ENCODE measurements around the gene RNF115.

The RNF115 gene

GRCh38 chr1:145716641-145717345 lies 107.1 kb downstream of the RNF115 start:
- H3K27me3 ChIP-seq (replicated peaks in 2 of 5; ENCODE audit: control insufficient read depth in 4 of 5, insufficient read depth in 5 of 5, low read length in 4 of 5) = peaks cover 0 to 24% (median 4%) of the 10 kb centered on the region in 5 experiments
- peaks cover 0 to 9% (median 9%) of the 10 kb centered on the region in 4 experiments for H3K4me1 ChIP-seq (ENCODE audit: control extremely low read depth in 1 of 4, control insufficient read depth in 4 of 4, insufficient read depth in 4 of 4, low read length in 3 of 4)
- no peaks in the 10 kb centered on the region for H3K36me3 ChIP-seq (ENCODE audit: control insufficient read depth in 4 of 4, insufficient read depth in 4 of 4, low read length in 3 of 4)
- CTCF ChIA-PET = interaction anchor here (1.1 kb wide), 1 partner anchor 22 kb away, joined by 3 read pairs; no protein-coding TSS in a partner anchor
- no peaks in the 10 kb centered on the region for H3K9me3 ChIP-seq (ENCODE audit: control extremely low read depth in 1 of 5, control insufficient read depth in 4 of 5, insufficient read depth in 2 of 5, low read depth in 1 of 5, low read length in 4 of 5)
- POLR2A ChIA-PET = no interaction called here
- WGBS (ENCODE audit: insufficient coverage) = 96% methylated on average over 10 of the region's 10 CpGs
- no peak for DNase-seq
- no peak overlapping the region for H3K4me3 ChIP-seq (ENCODE audit: control insufficient read depth in 1 of 7, extremely low read depth in 1 of 7, insufficient read depth in 4 of 7, low read depth in 2 of 7, low read length in 6 of 7)
- H3K27ac ChIP-seq (ENCODE audit: insufficient read depth in 1 of 2, low read depth in 1 of 2, low read length in 2 of 2, poor library complexity in 1 of 2, severe bottlenecking in 2 of 2) = no peak overlapping the region

DNA sequence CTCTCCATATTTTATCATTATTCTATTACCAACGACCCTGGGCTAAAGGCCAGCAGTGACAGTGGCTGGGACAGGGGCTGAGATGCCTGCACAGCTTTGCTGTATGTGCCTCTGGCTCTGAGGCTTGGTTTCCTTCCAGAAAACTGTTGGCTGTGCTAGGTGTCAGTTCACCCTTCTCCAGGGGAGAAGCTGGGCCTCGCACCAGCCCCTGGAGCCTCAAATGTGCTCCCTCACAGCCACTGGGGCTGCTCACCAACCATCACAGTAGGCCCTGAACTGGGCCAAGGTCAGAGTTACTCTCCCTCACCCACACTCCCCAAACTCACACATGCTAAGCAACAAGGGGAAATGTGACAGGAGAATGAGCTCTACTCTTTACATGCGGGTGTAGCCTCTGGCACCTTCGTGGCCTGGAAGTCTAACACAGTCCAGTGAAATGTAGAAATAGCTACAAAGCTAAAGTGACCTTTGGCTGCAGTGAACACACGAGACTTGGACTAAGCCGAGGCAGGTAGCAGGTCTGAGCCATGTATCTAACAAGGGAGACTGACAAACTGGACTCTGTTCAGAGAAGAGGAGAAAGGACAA lies 109.3 kb downstream of the RNF115 start:
- H3K36me3 ChIP-seq (ENCODE audit: control insufficient read depth in 4 of 4, insufficient read depth in 4 of 4, low read length in 3 of 4) = no peaks in the 10 kb centered on the region
- POLR2A ChIA-PET = no interaction called here
- CTCF ChIA-PET = interaction anchor here (1.2 kb wide), 1 partner anchor 11 kb away, joined by 3 read pairs; no protein-coding TSS in a partner anchor
- WGBS (ENCODE audit: insufficient coverage) = 93% methylated on average over 6 of the region's 6 CpGs
- H3K4me1 ChIP-seq (ENCODE audit: control extremely low read depth in 1 of 4, control insufficient read depth in 4 of 4, insufficient read depth in 4 of 4, low read length in 3 of 4) = no peaks in the 10 kb centered on the region
- H3K27ac ChIP-seq (ENCODE audit: insufficient read depth in 1 of 2, low read depth in 1 of 2, low read length in 2 of 2, poor library complexity in 1 of 2, severe bottlenecking in 2 of 2) = no peak overlapping the region
- H3K4me3 ChIP-seq (ENCODE audit: control insufficient read depth in 1 of 7, extremely low read depth in 1 of 7, insufficient read depth in 4 of 7, low read depth in 2 of 7, low read length in 6 of 7) = no peak overlapping the region
- peaks cover 0 to 4% (median 3%) of the 10 kb centered on the region in 5 experiments for H3K27me3 ChIP-seq (replicated peaks in 2 of 5; ENCODE audit: control insufficient read depth in 4 of 5, insufficient read depth in 5 of 5, low read length in 4 of 5)
- H3K9me3 ChIP-seq (ENCODE audit: control extremely low read depth in 1 of 5, control insufficient read depth in 4 of 5, insufficient read depth in 2 of 5, low read depth in 1 of 5, low read length in 4 of 5) = no peaks in the 10 kb centered on the region
- no peak for DNase-seq

DNA sequence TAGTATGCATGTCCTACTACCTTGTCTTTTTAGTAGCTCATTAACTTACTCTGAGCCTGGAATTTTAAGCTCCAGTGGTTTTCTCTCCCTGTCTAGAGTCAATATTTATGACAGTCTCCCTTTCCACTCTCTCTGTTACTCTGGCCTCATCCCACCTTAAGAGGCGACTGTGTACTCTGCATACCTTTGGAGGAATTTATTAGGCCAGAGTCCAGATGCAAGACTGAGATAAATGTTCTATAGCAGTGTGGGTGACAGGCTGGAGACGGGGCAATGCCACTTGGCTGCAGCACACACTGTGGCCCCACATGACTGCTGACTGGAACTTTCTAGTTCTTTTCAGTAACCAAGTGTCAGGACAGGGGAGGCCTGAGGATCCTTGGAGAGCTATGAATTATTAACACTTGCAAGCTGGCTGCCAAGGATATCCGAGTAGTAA lies 112.7 kb downstream of the RNF115 start:
- Histone ChIP-seq H3K4me1 (ENCODE audit: control extremely low read depth in 1 of 4, control insufficient read depth in 4 of 4, insufficient read depth in 4 of 4, low read length in 3 of 4) (no peaks in the 10 kb centered on the region), H3K36me3 (ENCODE audit: control insufficient read depth in 4 of 4, insufficient read depth in 4 of 4, low read length in 3 of 4) (no peaks in the 10 kb centered on the region), H3K9me3 (ENCODE audit: control extremely low read depth in 1 of 5, control insufficient read depth in 4 of 5, insufficient read depth in 2 of 5, low read depth in 1 of 5, low read length in 4 of 5) (no peaks in the 10 kb centered on the region), H3K4me3 (ENCODE audit: control insufficient read depth in 1 of 7, extremely low read depth in 1 of 7, insufficient read depth in 4 of 7, low read depth in 2 of 7, low read length in 6 of 7) (no peak overlapping the region), H3K27me3 (replicated peaks in 2 of 5; ENCODE audit: control insufficient read depth in 4 of 5, insufficient read depth in 5 of 5, low read length in 4 of 5) (no peaks in the 10 kb centered on the region), H3K27ac (ENCODE audit: insufficient read depth in 1 of 2, low read depth in 1 of 2, low read length in 2 of 2, poor library complexity in 1 of 2, severe bottlenecking in 2 of 2) (no peak overlapping the region)
- DNase-seq = no peak
- POLR2A ChIA-PET = no interaction called here
- WGBS (ENCODE audit: insufficient coverage) = 77% methylated on average over 1 of the region's 3 CpGs
- CTCF ChIA-PET = interaction anchor here (1.3 kb wide), 1 partner anchor 9 kb away, joined by 4 read pairs; no protein-coding TSS in a partner anchor

GRCh38 chr1:145710291-145711027 lies 113.4 kb downstream of the RNF115 start:
- POLR2A ChIA-PET = no interaction called here
- DNase-seq = no peak
- Histone ChIP-seq H3K4me1 (ENCODE audit: control extremely low read depth in 1 of 4, control insufficient read depth in 4 of 4, insufficient read depth in 4 of 4, low read length in 3 of 4) (no peaks in the 10 kb centered on the region), H3K4me3 (ENCODE audit: control insufficient read depth in 1 of 7, extremely low read depth in 1 of 7, insufficient read depth in 4 of 7, low read depth in 2 of 7, low read length in 6 of 7) (no peak overlapping the region), H3K9me3 (ENCODE audit: control extremely low read depth in 1 of 5, control insufficient read depth in 4 of 5, insufficient read depth in 2 of 5, low read depth in 1 of 5, low read length in 4 of 5) (no peaks in the 10 kb centered on the region), H3K36me3 (ENCODE audit: control insufficient read depth in 4 of 4, insufficient read depth in 4 of 4, low read length in 3 of 4) (no peaks in the 10 kb centered on the region), H3K27me3 (replicated peaks in 2 of 5; ENCODE audit: control insufficient read depth in 4 of 5, insufficient read depth in 5 of 5, low read length in 4 of 5) (no peaks in the 10 kb centered on the region), H3K27ac (ENCODE audit: insufficient read depth in 1 of 2, low read depth in 1 of 2, low read length in 2 of 2, poor library complexity in 1 of 2, severe bottlenecking in 2 of 2) (no peak overlapping the region)
- WGBS (ENCODE audit: insufficient coverage) = 100% methylated on average over 2 of the region's 4 CpGs
- CTCF ChIA-PET = interaction anchor here (1.8 kb wide), 1 partner anchor 10 kb away, joined by 7 read pairs; no protein-coding TSS in a partner anchor

DNA sequence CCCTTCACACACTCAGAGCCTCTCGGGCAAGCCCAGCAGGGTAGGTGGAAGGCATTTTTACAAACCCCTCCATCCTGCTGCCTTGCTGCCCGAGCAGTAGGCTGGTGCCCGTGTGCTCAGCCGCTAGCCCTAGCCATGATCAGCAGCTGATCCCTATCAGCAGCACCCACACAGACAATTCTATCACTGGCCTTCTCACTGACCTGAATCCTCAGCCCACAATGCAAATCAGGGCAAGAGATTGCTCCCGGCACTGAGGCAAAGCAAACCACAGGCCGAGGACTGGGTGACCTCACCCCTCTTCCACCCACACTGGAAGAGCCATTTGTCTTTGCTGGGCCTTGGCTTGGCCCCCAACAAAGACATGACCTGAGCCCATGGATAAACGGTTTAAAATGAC lies 115.8 kb downstream of the RNF115 start:
- H3K27ac ChIP-seq (ENCODE audit: insufficient read depth in 1 of 2, low read depth in 1 of 2, low read length in 2 of 2, poor library complexity in 1 of 2, severe bottlenecking in 2 of 2) = no peak overlapping the region
- no peaks in the 10 kb centered on the region for H3K27me3 ChIP-seq (replicated peaks in 2 of 5; ENCODE audit: control insufficient read depth in 4 of 5, insufficient read depth in 5 of 5, low read length in 4 of 5)
- H3K4me3 ChIP-seq (ENCODE audit: control insufficient read depth in 1 of 7, extremely low read depth in 1 of 7, insufficient read depth in 4 of 7, low read depth in 2 of 7, low read length in 6 of 7) = no peak overlapping the region
- H3K4me1 ChIP-seq (ENCODE audit: control extremely low read depth in 1 of 4, control insufficient read depth in 4 of 4, insufficient read depth in 4 of 4, low read length in 3 of 4) = no peaks in the 10 kb centered on the region
- DNase-seq = no peak
- no peaks in the 10 kb centered on the region for H3K9me3 ChIP-seq (ENCODE audit: control extremely low read depth in 1 of 5, control insufficient read depth in 4 of 5, insufficient read depth in 2 of 5, low read depth in 1 of 5, low read length in 4 of 5)
- POLR2A ChIA-PET = no interaction called here
- no peaks in the 10 kb centered on the region for H3K36me3 ChIP-seq (ENCODE audit: control insufficient read depth in 4 of 4, insufficient read depth in 4 of 4, low read length in 3 of 4)
- 87% methylated on average over 6 of the region's 7 CpGs for WGBS (ENCODE audit: insufficient coverage)
- CTCF ChIA-PET = no interaction called here

- H3K4me1 ChIP-seq (ENCODE audit: control extremely low read depth in 1 of 4, control insufficient read depth in 4 of 4, insufficient read depth in 4 of 4, low read length in 3 of 4) = no peaks in the 10 kb centered on the region
- no peaks in the 10 kb centered on the region for H3K36me3 ChIP-seq (ENCODE audit: control insufficient read depth in 4 of 4, insufficient read depth in 4 of 4, low read length in 3 of 4)
- no peak for DNase-seq
- H3K27ac ChIP-seq (ENCODE audit: insufficient read depth in 1 of 2, low read depth in 1 of 2, low read length in 2 of 2, poor library complexity in 1 of 2, severe bottlenecking in 2 of 2) = no peak within 1 kb of the TSS
- POLR2A ChIA-PET = no interaction called here
- H3K4me3 ChIP-seq (ENCODE audit: control insufficient read depth in 1 of 7, extremely low read depth in 1 of 7, insufficient read depth in 4 of 7, low read depth in 2 of 7, low read length in 6 of 7) = no peak within 1 kb of the TSS
- no peaks in the 10 kb centered on the region for H3K9me3 ChIP-seq (ENCODE audit: control extremely low read depth in 1 of 5, control insufficient read depth in 4 of 5, insufficient read depth in 2 of 5, low read depth in 1 of 5, low read length in 4 of 5)
- WGBS (ENCODE audit: insufficient coverage) = 97% methylated on average over 8 of the region's 9 CpGs
- no peaks in the 10 kb centered on the region for H3K27me3 ChIP-seq (replicated peaks in 2 of 5; ENCODE audit: control insufficient read depth in 4 of 5, insufficient read depth in 5 of 5, low read length in 4 of 5)
- CTCF ChIA-PET = no interaction called here
These were observed 116.6 kb downstream of the RNF115 start, which contains the start of gene PDZK1 for GRCh38 chr1:145707183-145707867. PDZK1 (minus strand) TSS chr1:145707368; CDS start chr1:145688021, 19,347 bp downstream.

Data from common myeloid progenitor, CD34-positive (primary cell).